SU-DHL-6 (cell line): ENCODE data around the gene TP53TG5.

Source experiments
- H2AFZ ChIP-seq: fragments of 200-600 bp; sonication (generic); 2 replicates; pipeline ENCODE4 v1.6.1; 2014; ENCODE audit warnings: low read depth, mild to moderate bottlenecking, moderate library complexity, mixed read lengths, antibody characterized with exemption, low read length; ENCODE audit not compliant: severe bottlenecking
- H3F3A ChIP-seq: fragments of 200-600 bp; shearing (Covaris generic); 2 replicates; pipeline ENCODE4 v1.6.0; 2016; ENCODE audit warnings: antibody characterized with exemption, mild to moderate bottlenecking; ENCODE audit not compliant: insufficient read depth
- H3K27ac ChIP-seq: fragments of 200-600 bp; sonication (generic); 2 replicates; pipeline ENCODE4 v1.5.1; 2016; ENCODE audit warnings: low read depth, mild to moderate bottlenecking, low read length, moderate library complexity, mixed read lengths
- H3K27me3 ChIP-seq: fragments of 200-600 bp; sonication (generic), shearing (Covaris generic); 2 replicates; pipeline ENCODE4 v1.6.0; 2014; ENCODE audit warnings: mild to moderate bottlenecking, low read length
- H3K36me3 ChIP-seq: fragments of 200-600 bp; sonication (generic); 2 replicates; pipeline ENCODE4 v1.6.1; 2014; ENCODE audit warnings: mild to moderate bottlenecking, low read length, mixed read lengths
- H3K4me2 ChIP-seq: fragments of 300-600, 200-600 bp; shearing (Covaris generic), sonication (generic); 2 replicates; pipeline ENCODE4 v1.6.0; 2014; ENCODE audit warnings: low read length, low read depth, mild to moderate bottlenecking; ENCODE audit not compliant: poor library complexity, severe bottlenecking
- H3K4me3 ChIP-seq: fragments of 200-600 bp; sonication (generic); 2 replicates; pipeline ENCODE4 v1.5.1; 2014; ENCODE audit warnings: antibody characterized with exemption, low read length, mild to moderate bottlenecking, mixed read lengths; ENCODE audit not compliant: insufficient read depth, poor library complexity, severe bottlenecking
- H3K79me2 ChIP-seq: fragments of 200-600 bp; sonication (generic); 2 replicates; pipeline ENCODE4 v1.6.1; 2014; ENCODE audit warnings: mild to moderate bottlenecking, low read length, moderate library complexity; ENCODE audit not compliant: insufficient read depth
- H3K9ac ChIP-seq: fragments of 200-600 bp; sonication (generic); 2 replicates; pipeline ENCODE4 v1.7.0; 2014; ENCODE audit warnings: mild to moderate bottlenecking, low read length
- H3K9me2 ChIP-seq: fragments of 200-600 bp; sonication (generic); replicated peaks from 2 replicates; pipeline ENCODE4 v1.6.1; 2014; ENCODE audit warnings: low read length; ENCODE audit not compliant: insufficient read depth
- H3K9me3 ChIP-seq: fragments of 200-600 bp; sonication (generic); 2 replicates; pipeline ENCODE4 v1.6.1; 2014; ENCODE audit warnings: low read length, mixed read lengths; ENCODE audit not compliant: insufficient read depth
- H4K20me1 ChIP-seq: fragments of 200-600 bp; sonication (generic); 2 replicates; pipeline ENCODE4 v1.6.1; 2014; ENCODE audit warnings: low read depth, mild to moderate bottlenecking, antibody characterized with exemption, low read length, moderate library complexity, mixed read lengths
- EZH2phosphoT487 ChIP-seq: fragments of 200-600 bp; sonication (generic), shearing (Covaris generic); conservative IDR thresholded peaks from 2 replicates; pipeline ENCODE4 v1.6.1; 2018; ENCODE audit warnings: mild to moderate bottlenecking, antibody characterized with exemption, low read length, moderate library complexity, mixed read lengths
- TF ChIP-seq, protein P1 (sequence below): fragments of 200-600 bp; sonication (generic); IDR thresholded peaks from one replicate; pipeline ENCODE4 v1.5.1; 2017; ENCODE audit warnings: antibody characterized with exemption, mild to moderate bottlenecking, low read length, moderate library complexity; ENCODE audit not compliant: insufficient read depth, poor library complexity, severe bottlenecking

TP53TG5 gene

DNA sequence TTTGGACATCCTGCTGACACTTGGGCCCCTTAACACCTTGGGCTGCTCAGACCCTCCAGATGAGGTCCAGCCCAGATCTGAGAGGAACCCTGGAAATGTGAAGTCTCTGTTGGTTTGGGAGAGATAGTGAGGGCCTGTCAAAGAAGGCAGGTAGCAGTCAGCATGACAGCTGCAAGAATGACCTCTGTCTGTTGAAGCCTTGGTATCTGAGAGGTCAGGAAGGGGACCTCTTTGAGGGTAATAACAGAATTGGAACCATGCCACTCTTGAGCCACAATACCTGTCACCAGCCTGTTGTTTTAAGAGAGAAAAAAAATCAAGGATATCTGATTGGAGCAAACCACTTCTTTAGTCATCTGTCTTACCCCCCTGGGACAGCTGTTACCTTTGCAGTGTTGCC, 11.0 kb downstream of the TP53TG5 start:
- peaks cover 15% of the 10 kb centered on the region; the same call in 1 of the 2 replicates for H3K36me3 ChIP-seq
- no peak overlapping the region for H3K4me3 ChIP-seq
- TF ChIP-seq, protein P1, sequence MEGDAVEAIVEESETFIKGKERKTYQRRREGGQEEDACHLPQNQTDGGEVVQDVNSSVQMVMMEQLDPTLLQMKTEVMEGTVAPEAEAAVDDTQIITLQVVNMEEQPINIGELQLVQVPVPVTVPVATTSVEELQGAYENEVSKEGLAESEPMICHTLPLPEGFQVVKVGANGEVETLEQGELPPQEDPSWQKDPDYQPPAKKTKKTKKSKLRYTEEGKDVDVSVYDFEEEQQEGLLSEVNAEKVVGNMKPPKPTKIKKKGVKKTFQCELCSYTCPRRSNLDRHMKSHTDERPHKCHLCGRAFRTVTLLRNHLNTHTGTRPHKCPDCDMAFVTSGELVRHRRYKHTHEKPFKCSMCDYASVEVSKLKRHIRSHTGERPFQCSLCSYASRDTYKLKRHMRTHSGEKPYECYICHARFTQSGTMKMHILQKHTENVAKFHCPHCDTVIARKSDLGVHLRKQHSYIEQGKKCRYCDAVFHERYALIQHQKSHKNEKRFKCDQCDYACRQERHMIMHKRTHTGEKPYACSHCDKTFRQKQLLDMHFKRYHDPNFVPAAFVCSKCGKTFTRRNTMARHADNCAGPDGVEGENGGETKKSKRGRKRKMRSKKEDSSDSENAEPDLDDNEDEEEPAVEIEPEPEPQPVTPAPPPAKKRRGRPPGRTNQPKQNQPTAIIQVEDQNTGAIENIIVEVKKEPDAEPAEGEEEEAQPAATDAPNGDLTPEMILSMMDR, result no peak
- no peak for TF ChIP-seq EZH2phosphoT487
- no peaks in the 10 kb centered on the region for H3K9me2 ChIP-seq
- H3K9me3 ChIP-seq, result no peaks in the 10 kb centered on the region
- peak overlapping the region; percentile 84 for H3K27ac ChIP-seq
- H2AFZ ChIP-seq, result no peak overlapping the region
- no peaks in the 10 kb centered on the region for H4K20me1 ChIP-seq
- peaks cover 11% of the 10 kb centered on the region for H3F3A ChIP-seq
- H3K79me2 ChIP-seq, result no peaks in the 10 kb centered on the region; the same call in 1 of the 2 replicates
- H3K9ac ChIP-seq, result no peak overlapping the region
- no peaks in the 10 kb centered on the region for H3K27me3 ChIP-seq
- peak overlapping the region; percentile 47 for H3K4me2 ChIP-seq

DNA sequence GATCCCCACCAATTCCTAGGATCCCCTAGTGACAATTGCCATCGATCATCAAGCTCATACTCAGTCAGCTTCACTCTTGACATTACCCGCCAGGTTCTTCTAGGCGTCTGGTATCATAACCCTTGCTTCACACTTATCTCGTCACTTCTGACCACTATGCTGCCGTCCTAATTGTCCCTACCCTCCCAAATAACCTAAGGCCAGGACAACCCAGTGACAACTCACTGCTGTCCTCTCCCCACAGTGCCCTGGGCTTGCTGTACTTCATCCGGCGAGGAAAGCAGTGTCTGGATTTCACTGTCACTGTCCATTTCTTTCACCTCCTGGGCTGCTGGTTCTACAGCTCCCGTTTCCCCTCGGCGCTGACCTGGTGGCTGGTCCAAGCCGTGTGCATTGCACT, 11.5 kb downstream of the TP53TG5 start:
- Histone ChIP-seq H2AFZ (no peak overlapping the region), H3K9me2 (no peaks in the 10 kb centered on the region), H3K36me3 (peaks cover 15% of the 10 kb centered on the region; the same call in 1 of the 2 replicates), H3K27me3 (no peaks in the 10 kb centered on the region), H3K4me2 (no peak overlapping the region), H3F3A (peaks cover 11% of the 10 kb centered on the region), H4K20me1 (no peaks in the 10 kb centered on the region), H3K4me3 (no peak overlapping the region), H3K27ac (no peak overlapping the region), H3K9me3 (no peaks in the 10 kb centered on the region), H3K79me2 (no peaks in the 10 kb centered on the region; the same call in 1 of the 2 replicates), H3K9ac (no peak overlapping the region)
- no peak for TF ChIP-seq EZH2phosphoT487
- TF ChIP-seq, protein P1, result no peak

DNA sequence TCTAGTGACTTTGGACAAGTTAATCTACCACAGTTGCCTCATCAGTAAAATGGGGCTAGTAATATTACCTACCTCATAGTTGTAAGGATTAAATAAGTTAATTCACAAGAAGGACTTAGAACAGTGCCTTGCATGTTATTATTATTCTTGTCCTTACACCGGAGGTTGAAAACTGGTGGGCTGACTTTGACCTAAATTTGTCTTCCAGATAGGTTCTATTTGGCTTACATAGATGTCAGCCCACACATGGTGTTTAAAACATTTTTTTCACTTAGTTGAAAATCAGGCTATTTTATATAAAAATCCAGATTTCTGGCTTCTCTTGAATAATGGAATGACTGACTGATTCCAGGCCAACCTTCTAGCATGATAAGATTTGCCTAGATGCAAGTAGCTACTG, 11.9 kb downstream of the TP53TG5 start:
- Histone ChIP-seq H4K20me1 (no peaks in the 10 kb centered on the region), H3K4me2 (no peak overlapping the region), H3K9me3 (no peaks in the 10 kb centered on the region), H3K4me3 (no peak overlapping the region), H3K9ac (no peak overlapping the region), H3K27me3 (no peaks in the 10 kb centered on the region), H3K36me3 (peaks cover 15% of the 10 kb centered on the region; the same call in 1 of the 2 replicates), H3F3A (peaks cover 11% of the 10 kb centered on the region), H3K9me2 (no peaks in the 10 kb centered on the region), H2AFZ (no peak overlapping the region), H3K79me2 (no peaks in the 10 kb centered on the region; the same call in 1 of the 2 replicates), H3K27ac (no peak overlapping the region)
- no peak for TF ChIP-seq EZH2phosphoT487

DNA sequence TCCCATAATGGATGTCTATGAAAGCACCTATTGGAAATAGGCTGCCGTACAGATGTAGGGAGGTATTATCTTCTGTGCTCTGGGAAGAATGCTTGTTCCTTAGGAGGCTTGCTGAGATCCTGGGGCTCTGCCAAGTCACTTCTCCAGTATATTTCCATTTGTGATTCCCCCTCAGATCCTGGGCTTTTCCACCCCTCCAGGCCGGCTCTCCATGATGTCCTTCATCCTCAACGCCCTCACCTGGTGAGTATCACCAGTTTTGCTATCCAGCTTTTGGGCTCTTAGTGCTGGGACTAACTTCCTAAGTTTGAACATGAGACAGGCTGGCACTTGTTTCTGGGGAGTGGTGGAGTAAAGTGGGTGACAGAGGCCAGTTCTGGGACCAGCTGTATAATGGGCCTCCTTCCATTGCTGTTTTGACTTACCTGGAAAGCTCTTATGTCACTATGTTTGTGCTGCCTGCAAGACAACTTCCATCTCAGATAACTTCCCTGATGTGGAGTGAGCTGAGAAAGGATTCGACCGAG, 12.6 kb downstream of the TP53TG5 start:
- Histone ChIP-seq H3K27me3 (no peaks in the 10 kb centered on the region), H3K4me3 (no peak overlapping the region), H3F3A (peaks cover 11% of the 10 kb centered on the region), H4K20me1 (no peaks in the 10 kb centered on the region), H3K9ac (no peak overlapping the region), H3K4me2 (no peak overlapping the region), H3K9me3 (no peaks in the 10 kb centered on the region), H2AFZ (no peak overlapping the region), H3K36me3 (peaks cover 15% of the 10 kb centered on the region; the same call in 1 of the 2 replicates), H3K27ac (no peak overlapping the region), H3K9me2 (no peaks in the 10 kb centered on the region), H3K79me2 (no peaks in the 10 kb centered on the region; the same call in 1 of the 2 replicates)
- no peak for TF ChIP-seq EZH2phosphoT487
- TF ChIP-seq, protein P1, result no peak
